ENCODE measurements around the gene ZNF362.
"Not testable (repeated sequence)": the region's sequence is repeated elsewhere in the genome, so short reads cannot be mapped to it uniquely, and the experiment has no call there.

The ZNF362 gene

GRCh38 chr1:33287317-33287716, 31.0 kb downstream of the ZNF362 start:
- TF ChIP-seq ZFX (IDR thresholded peaks at IDR 0.05) = no peak
- TF ChIP-seq CTCF (conservative IDR thresholded peaks at IDR 0.05) = no peak
- H3K27ac ChIP-seq = no peak overlapping the region

DNA sequence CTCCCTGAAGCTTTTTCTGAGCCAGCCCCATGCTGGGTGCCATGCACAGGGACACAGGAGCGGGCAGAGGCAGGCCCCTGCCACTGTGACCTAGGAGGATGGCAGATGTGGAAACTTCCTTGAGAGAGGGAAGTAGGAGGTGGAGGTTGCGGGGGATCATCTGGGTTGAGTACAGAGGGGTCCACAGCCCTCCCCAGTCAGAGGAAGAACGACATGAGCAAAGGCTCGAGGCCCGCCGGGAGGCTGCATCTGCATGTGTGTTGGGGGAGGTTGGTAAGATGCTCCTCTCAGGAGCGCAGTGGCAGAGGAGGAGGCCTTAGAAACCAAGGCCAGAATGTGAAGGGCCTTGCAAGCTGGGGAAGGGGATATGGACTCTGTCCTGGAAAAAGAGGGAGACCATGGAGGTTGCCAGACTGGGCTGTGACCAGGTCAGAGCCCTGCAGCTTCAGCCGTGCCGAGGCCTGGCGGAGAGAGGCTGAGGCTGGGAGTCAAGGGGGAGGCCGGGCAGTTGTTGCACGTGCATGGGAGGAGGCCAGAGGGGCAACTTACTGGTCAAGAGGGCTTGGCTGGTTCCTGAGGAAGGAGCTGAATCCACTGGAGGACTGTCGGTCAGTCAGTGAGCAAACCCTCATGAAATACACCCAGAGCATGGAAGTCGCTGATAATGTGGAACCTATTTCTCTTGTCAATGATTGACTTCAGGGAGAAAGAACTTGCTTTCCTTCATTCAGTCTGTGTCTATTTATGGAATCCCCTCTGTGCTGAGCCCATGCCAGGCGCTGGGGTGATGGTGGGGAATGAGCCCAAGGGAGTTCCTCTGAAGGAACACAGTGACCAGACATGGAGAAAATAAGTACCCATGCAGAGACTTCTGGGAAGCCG, 32.9 kb downstream of the ZNF362 start:
- no peak overlapping the region for H3K27ac ChIP-seq
- TF ChIP-seq CTCF (conservative IDR thresholded peaks at IDR 0.05) (no peak), ZFX (IDR thresholded peaks at IDR 0.05) (no peak)

DNA sequence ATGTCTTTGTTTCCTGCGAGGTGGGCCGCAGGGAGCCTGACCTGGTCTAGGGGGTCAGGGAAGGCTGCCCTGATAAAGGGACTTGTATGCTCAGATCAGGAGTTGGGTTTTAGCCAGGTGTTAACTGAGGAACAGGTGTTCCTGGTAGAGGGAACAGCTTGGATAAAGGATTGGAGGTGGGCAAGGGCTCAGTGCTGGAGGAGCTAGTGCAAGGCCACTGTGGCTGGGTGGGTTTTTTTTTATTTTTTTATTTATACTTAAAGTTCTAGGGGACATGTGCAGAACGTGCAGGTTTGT, 33.5 kb downstream of the ZNF362 start:
- TF ChIP-seq ZFX (IDR thresholded peaks at IDR 0.05) = no peak
- TF ChIP-seq CTCF (conservative IDR thresholded peaks at IDR 0.05) = no peak
- no peak overlapping the region for H3K27ac ChIP-seq

DNA sequence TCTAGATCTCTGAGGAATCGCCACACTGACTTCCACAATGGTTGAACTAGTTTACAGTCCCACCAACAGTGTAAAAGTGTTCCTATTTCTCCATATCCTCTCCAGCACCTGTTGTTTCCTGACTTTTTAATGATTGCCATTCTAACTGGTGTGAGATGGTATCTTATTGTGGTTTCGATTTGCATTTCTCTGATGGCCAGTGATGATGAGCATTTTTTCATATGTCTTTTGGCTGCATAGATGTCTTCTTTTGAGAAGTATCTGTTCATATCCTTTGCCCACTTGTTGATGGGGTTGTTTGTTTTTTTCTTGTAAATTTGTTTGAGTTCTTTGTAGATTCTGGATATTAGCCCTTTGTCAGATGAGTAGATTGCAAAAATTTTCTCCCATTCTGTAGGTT, 34.3 kb downstream of the ZNF362 start:
- H3K27ac ChIP-seq = not testable (repeated sequence)

- H3K27ac ChIP-seq = no peak overlapping the region
These were observed 36.5 kb downstream of the ZNF362 start for GRCh38 chr1:33292726-33293340.

DNA sequence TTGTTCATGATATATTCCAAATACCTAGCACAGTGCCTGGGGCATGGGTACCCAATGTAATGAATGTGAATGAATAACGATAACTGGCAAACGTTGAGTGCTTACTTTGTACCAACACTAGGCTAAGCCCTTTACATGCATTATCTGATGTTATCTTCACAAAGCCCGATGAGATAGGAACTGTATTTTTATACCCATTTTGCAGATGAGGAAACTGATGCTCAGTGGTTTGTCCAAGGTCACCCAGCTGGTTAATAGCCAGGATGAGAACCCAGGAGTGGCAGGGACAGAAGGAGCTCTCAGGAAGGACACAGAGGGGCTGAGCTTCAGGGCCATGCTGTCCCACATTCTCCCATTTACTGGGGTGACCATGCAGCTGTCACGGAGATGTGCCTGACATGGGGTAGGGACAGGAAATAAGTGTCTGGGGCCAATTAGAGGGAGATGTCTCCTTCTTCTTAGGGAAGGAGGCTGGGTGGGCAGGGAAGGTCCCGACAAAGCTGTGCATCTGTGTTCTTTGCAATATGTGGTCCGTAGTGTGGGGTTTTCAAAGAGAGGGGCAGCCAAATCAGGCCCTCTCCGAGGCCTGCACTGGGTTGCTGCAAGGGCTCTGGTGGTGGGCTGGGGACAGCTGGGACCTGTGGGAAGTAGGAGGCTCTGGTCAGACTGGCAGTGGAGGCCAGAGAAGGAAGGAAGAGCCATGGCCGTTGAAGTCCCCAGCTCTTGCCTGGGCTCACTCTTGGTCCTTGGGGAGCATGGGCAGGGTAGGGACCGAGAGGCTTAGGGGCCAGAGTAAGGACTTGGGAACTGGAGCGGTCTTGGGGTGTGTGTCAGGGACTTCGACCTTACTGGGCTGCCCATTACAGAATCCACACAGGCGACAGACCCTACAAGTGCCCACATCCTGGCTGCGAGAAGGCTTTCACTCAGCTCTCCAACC, 38.0 kb downstream of the ZNF362 start:
- TF ChIP-seq ZFX (IDR thresholded peaks at IDR 0.05) = no peak
- no peak for TF ChIP-seq CTCF (conservative IDR thresholded peaks at IDR 0.05)
- no peak overlapping the region for H3K27ac ChIP-seq

More at GRCh38 chr1:33292726-33293340, 36.5 kb downstream of the ZNF362 start:
- no peak for TF ChIP-seq ZFX (IDR thresholded peaks at IDR 0.05)
- TF ChIP-seq CTCF (conservative IDR thresholded peaks at IDR 0.05) = no peak

GRCh38 chr1:33295023-33295422, 38.7 kb downstream of the ZNF362 start:
- no peak overlapping the region for H3K27ac ChIP-seq
- no peak for TF ChIP-seq ZFX (IDR thresholded peaks at IDR 0.05)
- TF ChIP-seq CTCF (conservative IDR thresholded peaks at IDR 0.05) = no peak
